ENCODE data around the gene SPACDR. TPM values are rescaled to one million over a fixed set of nuclear protein-coding genes. Genes with fewer than 3 reads are reported as not detected.

The SPACDR gene
- total RNA-seq, 4 donors from 2014 or later, result 0.78 TPM; not detected in 3

- H3K36me3 ChIP-seq, result peaks cover 0 to 4% (median 0%) of the 10 kb centered on the region in 4 donors
- H3K9me3 ChIP-seq, result no peaks in the 10 kb centered on the region
- TF ChIP-seq CTCF (IDR thresholded peaks at IDR 0.05) (no peak), EP300 (IDR thresholded peaks at IDR 0.05) (no peak), POLR2A (IDR thresholded peaks at IDR 0.05; ENCODE audit: low read depth) (no peak), POLR2AphosphoS5 (IDR thresholded peaks at IDR 0.05) (no peak)
- no peak overlapping the region for H3K27ac ChIP-seq (replicated peaks in 1 of 4)
- DNase-seq (ENCODE audit: extremely low spot score), result no peak
- H3K4me3 ChIP-seq, result no peak overlapping the region
- H3K27me3 ChIP-seq, result peaks cover 0 to 6% (median 0%) of the 10 kb centered on the region in 4 donors
- H3K4me1 ChIP-seq, result peaks cover under 1 to 12% (median 11%) of the 10 kb centered on the region in 4 donors
- intact Hi-C loops (cut with DNase I), result no loop called here
- WGBS, result 69% methylated on average over 1 of the region's 1 CpG
These were observed 38.7 kb downstream of the SPACDR start for GRCh38 chr7:100425347-100425746.

- TF ChIP-seq POLR2A (IDR thresholded peaks at IDR 0.05; ENCODE audit: low read depth) (no peak), POLR2AphosphoS5 (IDR thresholded peaks at IDR 0.05) (no peak), EP300 (IDR thresholded peaks at IDR 0.05) (no peak), CTCF (IDR thresholded peaks at IDR 0.05) (no peak)
- no peaks in the 10 kb centered on the region for H3K27me3 ChIP-seq
- intact Hi-C loops (cut with DNase I), result no loop called here
- H3K4me1 ChIP-seq, result peaks cover 0 to 9% (median 9%) of the 10 kb centered on the region in 4 donors
- H3K9me3 ChIP-seq, result no peaks in the 10 kb centered on the region
- peaks cover 0 to 4% (median 0%) of the 10 kb centered on the region in 4 donors for H3K36me3 ChIP-seq
- no peak overlapping the region for H3K4me3 ChIP-seq
- DNase-seq (ENCODE audit: extremely low spot score), result no peak
- 91% methylated on average over 6 of the region's 6 CpGs for WGBS
- no peak overlapping the region for H3K27ac ChIP-seq (replicated peaks in 1 of 4)
These were observed 40.7 kb downstream of the SPACDR start for GRCh38 chr7:100423315-100423714.

- DNase-seq (ENCODE audit: extremely low spot score), result no peak
- intact Hi-C loops (cut with DNase I), result no loop called here
- H3K27ac ChIP-seq (replicated peaks in 1 of 4), result no peak overlapping the region
- TF ChIP-seq CTCF (IDR thresholded peaks at IDR 0.05) (no peak), POLR2AphosphoS5 (IDR thresholded peaks at IDR 0.05) (no peak)
- peaks cover 0 to 11% (median 0%) of the 10 kb centered on the region in 4 donors for H3K36me3 ChIP-seq
- 50% methylated on average over 1 of the region's 1 CpG for WGBS
- H3K4me1 ChIP-seq, result no peaks in the 10 kb centered on the region
- no peaks in the 10 kb centered on the region for H3K9me3 ChIP-seq
- no peak overlapping the region for H3K4me3 ChIP-seq
- H3K27me3 ChIP-seq, result no peaks in the 10 kb centered on the region
These were observed 44.3 kb downstream of the SPACDR start for GRCh38 chr7:100419660-100420226.

GRCh38 chr7:100418930-100419659 is 45.0 kb downstream of the SPACDR start:
- Histone ChIP-seq H3K4me1 (no peaks in the 10 kb centered on the region), H3K36me3 (peaks cover 0 to 14% (median 0%) of the 10 kb centered on the region in 4 donors), H3K27ac (replicated peaks in 1 of 4) (no peak overlapping the region), H3K4me3 (no peak overlapping the region), H3K9me3 (no peaks in the 10 kb centered on the region), H3K27me3 (no peaks in the 10 kb centered on the region)
- no peak for DNase-seq (ENCODE audit: extremely low spot score)
- intact Hi-C loops (cut with DNase I), result no loop called here
- WGBS, result 67% methylated on average over 1 of the region's 1 CpG
- TF ChIP-seq EP300 (IDR thresholded peaks at IDR 0.05), result no peak
- no peak for TF ChIP-seq POLR2A (IDR thresholded peaks at IDR 0.05; ENCODE audit: low read depth)
- no peak for TF ChIP-seq CTCF (IDR thresholded peaks at IDR 0.05)
- no peak for TF ChIP-seq POLR2AphosphoS5 (IDR thresholded peaks at IDR 0.05)

All from esophagus muscularis mucosa (tissue), 4 donors.